ENCODE measurements around the gene EIPR1.

The EIPR1 gene

GRCh38 chr2:3146772-3147650, 230.6 kb downstream of the EIPR1 start:
- no peak for DNase-seq (ENCODE audit: low read depth)

- DNase-seq (ENCODE audit: low read depth): no peak
These were observed 231.4 kb downstream of the EIPR1 start for GRCh38 chr2:3146175-3146574.

GRCh38 chr2:3145471-3146021, 232.1 kb downstream of the EIPR1 start:
- DNase-seq (ENCODE audit: low read depth): no peak

- no peak for DNase-seq (ENCODE audit: low read depth)
These were observed 232.8 kb downstream of the EIPR1 start for GRCh38 chr2:3144856-3145255.

- no peak for DNase-seq (ENCODE audit: low read depth)
These were observed 234.0 kb downstream of the EIPR1 start for GRCh38 chr2:3143602-3144001.

- no peak for DNase-seq (ENCODE audit: low read depth)
These were observed 234.6 kb downstream of the EIPR1 start for GRCh38 chr2:3142961-3143571.

DNA sequence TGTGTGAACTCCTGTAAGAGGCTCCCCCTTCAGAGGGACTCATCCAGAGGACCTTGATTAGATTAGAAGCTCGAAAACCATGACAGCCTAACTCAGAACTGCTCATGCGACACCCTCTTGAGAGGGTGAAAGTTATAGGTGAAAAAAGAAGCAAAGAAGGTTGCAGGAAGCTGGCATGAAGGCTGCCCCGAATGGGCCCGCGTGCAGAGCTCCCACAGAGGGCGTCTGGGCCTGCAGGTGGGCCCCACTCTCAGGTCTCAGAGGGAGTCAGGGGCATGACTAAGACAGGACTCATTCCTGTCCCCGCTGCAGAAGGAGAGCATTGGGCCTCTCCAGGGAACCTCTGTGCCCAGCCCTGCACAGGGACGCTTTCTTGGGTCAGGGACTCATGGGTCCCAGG, 235.4 kb downstream of the EIPR1 start:
- no peak for DNase-seq (ENCODE audit: low read depth)

- no peak for DNase-seq (ENCODE audit: low read depth)
These were observed 235.9 kb downstream of the EIPR1 start for GRCh38 chr2:3141696-3142095.

DNA sequence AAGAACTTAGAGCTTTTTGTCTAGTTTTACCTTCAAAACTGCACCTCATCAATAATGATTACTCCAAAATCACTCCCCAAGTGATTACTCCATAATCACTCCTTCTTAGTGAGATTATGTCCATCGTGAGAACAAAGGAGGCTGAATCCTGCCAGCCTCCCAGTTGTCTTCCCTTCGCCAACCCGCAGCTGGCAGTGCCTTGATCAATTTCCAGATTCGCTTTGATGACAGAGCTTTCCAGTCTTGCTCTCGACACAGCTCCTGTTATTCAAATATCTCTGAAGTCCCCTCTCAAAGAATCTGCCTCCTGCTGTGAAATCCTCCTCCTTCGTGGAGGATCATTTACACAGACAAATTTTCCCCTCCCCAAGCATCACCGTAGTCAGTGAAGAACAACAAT, 237.7 kb downstream of the EIPR1 start:
- DNase-seq (ENCODE audit: low read depth): no peak

Measured in stromal cell of bone marrow (primary cell).